ENCODE results near the gene PKD2L1.
"Not testable (repeated sequence)": the region's sequence is repeated elsewhere in the genome, so short reads cannot be mapped to it uniquely, and the experiment has no call there.

Gene PKD2L1

DNA sequence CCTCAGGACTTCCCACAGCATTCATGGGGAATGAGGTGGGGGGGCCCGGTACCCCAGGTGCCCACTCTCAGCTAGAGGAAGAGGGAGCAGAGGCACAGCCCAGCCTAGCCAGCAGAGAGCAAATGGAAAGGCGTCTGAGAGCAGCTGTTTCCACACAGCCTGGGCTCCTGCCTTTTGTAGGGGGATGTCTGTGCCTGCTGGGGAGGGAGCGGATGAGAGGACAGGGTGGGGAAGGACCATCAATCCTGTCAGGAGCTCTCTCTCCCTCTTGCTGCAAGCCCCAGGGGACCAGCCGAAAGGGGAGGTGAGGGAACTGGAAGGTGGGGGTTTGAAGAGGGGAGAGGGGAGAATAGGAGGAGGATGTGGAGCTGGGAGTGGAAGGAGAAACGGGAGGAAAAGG lies at the start of gene PKD2L1:
PKD2L1 (minus strand) TSS at position 150 of the 400 bp plus-strand sequence; CDS start at position 25, 125 bp downstream.
- DNase-seq (ENCODE audit: low spot score), result no peak

DNA sequence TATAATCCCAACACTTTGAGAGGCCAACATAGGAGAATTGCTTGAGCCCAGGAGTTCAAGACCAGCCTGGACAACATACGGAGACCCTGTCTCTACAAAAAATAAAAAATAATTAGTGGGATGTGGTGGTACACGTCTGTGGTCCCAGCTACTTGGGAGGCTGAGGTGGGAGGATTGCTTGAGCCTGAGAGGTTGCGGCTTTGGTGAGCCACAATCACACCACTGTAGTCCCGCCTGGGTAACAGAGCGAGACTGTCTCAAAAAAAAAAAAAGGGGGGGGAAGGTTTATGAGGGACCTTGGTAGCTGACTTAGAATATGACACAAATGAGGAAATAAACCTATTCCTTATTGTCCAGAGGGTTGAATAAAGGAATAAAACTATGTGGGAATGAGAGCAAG lies 47.8 kb upstream of the PKD2L1 start:
- no peak for DNase-seq (ENCODE audit: low spot score)

- not testable (repeated sequence) for DNase-seq (ENCODE audit: low spot score)
Observed at GRCh38 chr10:100376656-100377055, 46.6 kb upstream of the PKD2L1 start.

- not testable (repeated sequence) for DNase-seq (ENCODE audit: low spot score)
Observed at GRCh38 chr10:100374677-100375353, 44.8 kb upstream of the PKD2L1 start.

DNA sequence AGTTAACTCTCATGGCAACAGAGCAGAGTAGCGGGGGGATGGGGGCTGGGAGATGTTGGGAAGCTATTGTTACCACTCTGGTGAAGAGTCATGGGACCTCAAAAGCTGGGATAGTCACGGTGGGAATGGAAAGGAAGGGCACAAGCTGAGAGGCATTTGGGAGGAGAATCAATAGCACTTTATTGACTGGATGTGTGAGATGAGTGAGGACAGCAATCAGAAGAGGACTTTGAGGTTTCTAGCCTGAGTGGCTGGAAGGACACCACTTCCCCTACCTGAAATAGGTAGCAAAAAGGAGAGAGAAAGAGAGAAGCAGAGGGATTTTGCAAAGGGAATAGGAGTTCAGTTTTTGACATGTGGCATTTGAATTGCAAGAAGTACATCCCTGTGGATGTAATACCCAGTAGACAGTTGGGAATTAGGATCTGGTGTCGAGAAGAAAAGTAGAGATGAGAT lies 44.2 kb upstream of the PKD2L1 start:
- no peak for DNase-seq (ENCODE audit: low spot score)

GRCh38 chr10:100373298-100374199 lies 43.5 kb upstream of the PKD2L1 start:
- DNase-seq (ENCODE audit: low spot score), result peak; percentile 95

GRCh38 chr10:100372415-100373297 lies 42.6 kb upstream of the PKD2L1 start:
- DNase-seq (ENCODE audit: low spot score), result no peak

GRCh38 chr10:100371482-100372027 lies 41.5 kb upstream of the PKD2L1 start:
- no peak for DNase-seq (ENCODE audit: low spot score)

DNA sequence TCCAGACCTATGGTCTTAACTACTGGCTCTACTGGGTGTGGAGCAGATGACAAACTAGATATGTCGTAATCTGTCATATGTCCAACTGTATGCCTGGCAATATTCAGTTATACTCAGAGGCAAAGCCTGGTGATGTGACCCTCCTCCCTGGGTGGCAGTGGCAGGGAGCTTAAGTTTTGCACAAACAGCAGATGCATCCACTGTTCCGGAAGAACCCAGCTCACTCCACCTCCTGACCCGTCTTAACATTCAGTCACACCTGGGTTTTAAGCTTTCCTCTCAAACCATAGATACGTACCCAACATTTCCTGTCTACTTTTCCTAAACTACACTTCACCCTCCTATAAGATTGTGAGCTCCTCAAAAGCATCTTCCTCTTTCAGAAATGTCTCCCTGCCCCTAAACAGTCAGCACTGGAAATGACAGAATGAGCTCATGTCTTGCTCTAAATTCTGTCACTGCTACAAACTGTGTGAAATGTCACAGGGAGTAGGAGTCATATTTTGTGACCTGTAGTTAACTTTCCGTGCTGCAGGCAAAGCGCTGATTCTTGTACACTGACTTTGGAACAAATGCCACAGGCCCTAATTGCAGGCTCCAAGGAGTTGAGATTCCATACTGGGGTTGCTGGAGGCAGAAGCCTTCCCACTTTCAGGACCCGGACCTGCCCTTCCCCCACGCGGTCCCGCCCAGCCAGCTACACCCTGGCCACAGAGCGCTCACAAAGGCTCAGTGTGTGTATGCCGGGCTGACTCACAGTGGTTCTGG lies 40.9 kb upstream of the PKD2L1 start:
- DNase-seq (ENCODE audit: low spot score), result peak; percentile 87

GRCh38 chr10:100368721-100369120 lies 38.7 kb upstream of the PKD2L1 start:
- DNase-seq (ENCODE audit: low spot score), result no peak

GRCh38 chr10:100364735-100365391 lies 34.8 kb upstream of the PKD2L1 start:
- DNase-seq (ENCODE audit: low spot score), result peak; percentile 21

DNA sequence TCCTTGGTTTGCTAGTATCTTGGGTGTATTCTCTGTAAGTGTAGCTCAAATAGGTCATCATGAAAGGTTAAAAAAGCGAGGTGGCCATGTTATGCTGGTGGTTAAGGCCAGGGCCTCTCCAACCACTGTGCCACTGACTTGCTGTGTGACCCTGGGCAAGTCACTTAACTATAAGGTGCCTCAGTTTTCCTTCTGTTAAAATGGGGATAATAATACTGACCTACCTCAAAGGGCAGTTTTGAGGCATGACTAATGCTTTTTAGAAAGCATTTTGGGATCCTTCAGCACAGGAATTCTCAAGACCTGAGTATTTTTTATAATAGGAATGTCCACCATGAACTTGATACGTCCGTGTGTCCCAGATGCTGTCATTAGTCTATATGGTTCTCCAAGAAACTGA lies 34.1 kb upstream of the PKD2L1 start:
- DNase-seq (ENCODE audit: low spot score), result no peak

DNA sequence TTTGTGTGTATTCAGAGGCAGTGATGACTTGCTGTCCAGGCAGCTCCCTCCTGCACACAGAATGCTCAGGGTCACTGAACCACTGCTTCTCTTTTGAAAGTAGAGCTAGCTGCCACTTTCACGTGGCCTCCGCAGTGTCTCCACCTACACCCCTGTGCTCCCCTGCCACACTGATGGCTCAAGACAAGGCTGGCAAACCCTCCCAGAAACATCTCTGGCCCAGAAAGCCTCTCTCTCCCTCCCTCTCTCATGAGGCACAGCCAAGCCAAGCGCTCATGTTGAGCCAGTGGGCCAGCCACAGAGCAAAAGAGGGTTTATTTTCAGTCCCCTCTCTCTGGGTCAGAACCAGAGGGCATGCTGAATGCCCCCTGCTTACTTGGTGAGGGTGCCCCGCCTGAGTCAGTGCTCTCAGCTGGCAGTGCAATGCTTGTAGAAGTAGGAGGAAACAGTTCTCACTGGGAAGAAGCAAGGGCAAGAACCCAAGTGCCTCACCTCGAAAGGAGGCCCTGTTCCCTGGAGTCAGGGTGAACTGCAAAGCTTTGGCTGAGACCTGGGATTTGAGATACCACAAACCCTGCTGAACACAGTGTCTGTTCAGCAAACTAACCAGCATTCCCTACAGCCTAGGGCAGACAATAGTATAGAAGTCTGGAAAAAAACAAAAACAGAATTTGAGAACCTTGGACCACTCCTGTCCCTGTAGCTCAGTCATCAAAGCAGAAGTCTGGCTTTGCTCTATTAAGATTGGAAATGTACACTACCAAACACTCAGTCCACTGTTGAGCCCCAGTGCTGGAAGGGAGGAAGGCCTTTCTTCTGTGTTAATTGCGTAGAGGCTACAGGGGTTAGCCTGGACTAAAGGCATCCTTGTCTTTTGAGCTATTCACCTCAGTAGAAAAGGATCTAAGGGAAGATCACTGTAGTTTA lies 32.8 kb upstream of the PKD2L1 start:
- DNase-seq (ENCODE audit: low spot score), result no peak

GRCh38 chr10:100360234-100360633 lies 30.2 kb upstream of the PKD2L1 start:
- DNase-seq (ENCODE audit: low spot score), result no peak

- no peak for DNase-seq (ENCODE audit: low spot score)
Observed at GRCh38 chr10:100359529-100360150, 29.6 kb upstream of the PKD2L1 start.

DNA sequence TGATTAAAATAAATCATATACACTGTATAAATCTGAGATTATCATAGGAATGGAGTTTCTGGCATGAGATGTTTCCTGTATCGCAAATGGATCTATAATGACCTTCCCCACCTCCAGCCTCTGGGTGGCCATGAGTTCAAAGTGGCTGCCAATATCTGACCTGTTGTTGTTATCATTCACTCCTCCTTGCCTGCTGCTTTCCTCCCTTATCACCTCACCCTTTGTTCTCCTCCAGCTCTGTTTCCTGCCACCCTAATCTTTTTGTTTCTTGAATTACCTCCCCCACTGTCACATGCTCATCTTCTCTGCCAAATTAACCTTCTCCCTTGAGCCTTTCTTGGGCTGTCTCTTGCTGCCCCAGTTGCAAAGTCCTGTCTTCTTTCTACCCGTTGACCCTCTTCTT lies 29.0 kb upstream of the PKD2L1 start:
- no peak for DNase-seq (ENCODE audit: low spot score)

DNA sequence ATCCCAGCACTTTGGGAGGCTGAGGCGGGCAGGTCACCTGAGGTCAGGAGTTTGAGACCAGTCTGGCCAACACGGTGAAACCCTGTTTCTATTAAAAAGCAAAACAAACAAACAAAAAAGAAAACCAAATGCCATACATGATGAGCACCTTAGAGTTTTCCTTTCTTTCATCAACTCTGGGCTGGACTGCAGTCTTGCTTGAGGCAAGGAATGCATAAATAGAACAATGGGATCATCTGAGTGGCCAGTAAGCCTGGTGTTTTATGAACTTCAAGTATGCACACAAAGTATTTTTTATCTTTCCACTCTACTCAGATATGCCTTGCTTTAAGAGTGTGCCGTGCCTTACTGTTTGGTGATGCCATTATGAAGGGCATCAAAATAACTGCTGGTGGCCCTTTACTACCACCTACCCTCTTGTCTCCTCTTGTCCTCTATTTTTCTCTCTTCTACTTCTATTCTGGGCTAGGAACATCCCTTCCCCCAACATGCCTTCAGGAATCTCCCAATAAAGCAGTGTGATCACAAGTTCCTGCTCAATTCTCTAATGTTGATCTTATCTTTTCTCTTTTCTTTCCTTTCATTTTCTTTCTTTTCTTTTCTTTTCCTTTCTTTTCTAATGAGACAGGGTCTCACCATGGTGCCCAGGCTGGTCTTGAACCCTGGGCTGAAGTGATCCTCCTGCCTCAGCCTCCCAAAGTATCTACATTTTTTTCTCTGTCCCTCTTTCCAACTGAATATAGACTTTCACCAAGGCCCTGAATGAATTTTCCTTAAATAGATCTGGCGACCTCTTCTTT lies 27.2 kb upstream of the PKD2L1 start:
- no peak for DNase-seq (ENCODE audit: low spot score)

Measured in AG20443 (cell line).